ENCODE results near the gene NAMPT. TPM values are rescaled to one million over a fixed set of nuclear protein-coding genes. Genes with fewer than 3 reads are reported as not detected.

NAMPT gene
- total and polyA plus RNA-seq, 11 donors = 34.4 to 573 (median 131) TPM

DNA sequence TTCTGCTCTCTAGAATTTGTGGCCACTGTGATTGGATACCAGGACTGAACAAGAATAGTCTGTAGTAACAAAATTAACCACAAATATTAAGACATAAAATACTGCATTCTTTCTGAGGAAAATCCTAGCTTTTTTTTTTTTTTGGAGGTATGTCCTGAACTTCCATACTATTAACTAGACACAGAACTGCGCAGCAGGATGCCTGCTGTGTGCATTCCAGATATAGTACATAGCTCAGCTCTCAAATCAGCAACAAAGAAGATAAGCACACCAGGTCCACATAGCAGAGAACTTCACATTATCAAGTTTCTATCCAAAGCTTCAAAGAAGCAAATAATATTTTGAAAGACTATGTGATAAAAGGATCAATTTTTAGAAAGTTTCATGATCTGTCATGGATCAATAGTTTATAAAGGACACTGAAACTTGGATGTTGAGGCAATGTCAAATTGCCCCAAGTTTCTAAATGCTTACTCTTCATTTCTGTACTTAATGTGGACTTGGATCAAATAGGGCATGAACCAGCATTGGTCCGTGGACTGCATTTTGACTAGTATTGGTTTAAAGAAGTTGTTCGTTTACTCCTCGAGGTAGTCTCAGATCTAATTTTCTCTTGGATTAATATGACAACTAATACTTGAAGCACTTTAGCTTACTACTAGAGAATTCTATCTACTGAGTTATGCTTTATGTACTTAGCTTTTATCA lies 15.4 kb downstream of the NAMPT start:
- no peaks in the 10 kb centered on the region for H3K9me3 ChIP-seq
- intact Hi-C loops (cut with DNase I) = loop anchor here in 1 of 10 donors (10.0 kb wide), 1 partner anchor 55 kb away; no protein-coding TSS in a partner anchor
- no peak for DNase-seq
- H3K27ac ChIP-seq = peak overlapping the region in 9 of 12 donors; percentile 0 to 58 (median 33)
- H3K4me1 ChIP-seq = peaks cover 0 to 41% (median 12%) of the 10 kb centered on the region in 12 donors
- peak overlapping the region in 1 of 12 donors; percentile 7 for H3K4me3 ChIP-seq
- no peaks in the 10 kb centered on the region for H3K27me3 ChIP-seq
- ATAC-seq = peak in 3 of 4 donors; percentile 49 to 64 (median 59)
- 47 to 57% (median 54%) methylated on average over 4 of the region's 4 CpGs for WGBS, 4 donors
- peaks cover 0 to 96% (median 87%) of the 10 kb centered on the region in 9 donors for H3K36me3 ChIP-seq
- TF ChIP-seq, protein P1, sequence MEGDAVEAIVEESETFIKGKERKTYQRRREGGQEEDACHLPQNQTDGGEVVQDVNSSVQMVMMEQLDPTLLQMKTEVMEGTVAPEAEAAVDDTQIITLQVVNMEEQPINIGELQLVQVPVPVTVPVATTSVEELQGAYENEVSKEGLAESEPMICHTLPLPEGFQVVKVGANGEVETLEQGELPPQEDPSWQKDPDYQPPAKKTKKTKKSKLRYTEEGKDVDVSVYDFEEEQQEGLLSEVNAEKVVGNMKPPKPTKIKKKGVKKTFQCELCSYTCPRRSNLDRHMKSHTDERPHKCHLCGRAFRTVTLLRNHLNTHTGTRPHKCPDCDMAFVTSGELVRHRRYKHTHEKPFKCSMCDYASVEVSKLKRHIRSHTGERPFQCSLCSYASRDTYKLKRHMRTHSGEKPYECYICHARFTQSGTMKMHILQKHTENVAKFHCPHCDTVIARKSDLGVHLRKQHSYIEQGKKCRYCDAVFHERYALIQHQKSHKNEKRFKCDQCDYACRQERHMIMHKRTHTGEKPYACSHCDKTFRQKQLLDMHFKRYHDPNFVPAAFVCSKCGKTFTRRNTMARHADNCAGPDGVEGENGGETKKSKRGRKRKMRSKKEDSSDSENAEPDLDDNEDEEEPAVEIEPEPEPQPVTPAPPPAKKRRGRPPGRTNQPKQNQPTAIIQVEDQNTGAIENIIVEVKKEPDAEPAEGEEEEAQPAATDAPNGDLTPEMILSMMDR (IDR thresholded peaks at IDR 0.05) = no peak
- no peak for TF ChIP-seq POLR2A (IDR thresholded peaks at IDR 0.05)

DNA sequence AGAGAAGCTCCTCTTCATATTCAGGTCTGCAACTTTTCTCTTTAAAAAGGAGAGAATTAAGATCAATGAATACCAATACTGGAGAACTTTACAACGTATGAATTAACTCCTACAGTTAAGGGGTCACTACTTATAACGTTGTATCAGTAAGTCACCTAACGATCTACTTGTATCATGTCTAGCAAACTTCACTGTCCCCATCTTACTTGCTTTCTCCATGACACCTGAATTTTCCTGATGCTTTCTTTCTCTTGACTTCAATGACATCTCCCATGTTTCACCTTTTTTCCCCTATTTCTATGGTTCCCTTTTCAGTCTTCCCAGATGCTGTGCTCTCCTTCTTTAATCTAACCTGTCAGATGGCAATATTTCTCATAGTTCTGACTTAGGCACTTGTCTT lies 19.6 kb downstream of the NAMPT start:
- ATAC-seq (no peak), DNase-seq (no peak)
- H3K36me3 ChIP-seq = peaks cover 0 to 97% (median 85%) of the 10 kb centered on the region in 9 donors
- intact Hi-C loops (cut with DNase I) = loop anchor here in 1 of 10 donors (10.0 kb wide), 1 partner anchor 50 kb away; no protein-coding TSS in a partner anchor
- H3K4me3 ChIP-seq = no peak overlapping the region
- TF ChIP-seq POLR2A (IDR thresholded peaks at IDR 0.05) = no peak
- TF ChIP-seq, protein P1 (IDR thresholded peaks at IDR 0.05) = no peak
- H3K27me3 ChIP-seq = no peaks in the 10 kb centered on the region
- 91 to 95% (median 94%) methylated on average over 3 of the region's 3 CpGs for WGBS, 4 donors
- no peaks in the 10 kb centered on the region for H3K9me3 ChIP-seq
- no peak overlapping the region for H3K27ac ChIP-seq
- H3K4me1 ChIP-seq = peaks cover 0 to 10% (median 0%) of the 10 kb centered on the region in 12 donors

DNA sequence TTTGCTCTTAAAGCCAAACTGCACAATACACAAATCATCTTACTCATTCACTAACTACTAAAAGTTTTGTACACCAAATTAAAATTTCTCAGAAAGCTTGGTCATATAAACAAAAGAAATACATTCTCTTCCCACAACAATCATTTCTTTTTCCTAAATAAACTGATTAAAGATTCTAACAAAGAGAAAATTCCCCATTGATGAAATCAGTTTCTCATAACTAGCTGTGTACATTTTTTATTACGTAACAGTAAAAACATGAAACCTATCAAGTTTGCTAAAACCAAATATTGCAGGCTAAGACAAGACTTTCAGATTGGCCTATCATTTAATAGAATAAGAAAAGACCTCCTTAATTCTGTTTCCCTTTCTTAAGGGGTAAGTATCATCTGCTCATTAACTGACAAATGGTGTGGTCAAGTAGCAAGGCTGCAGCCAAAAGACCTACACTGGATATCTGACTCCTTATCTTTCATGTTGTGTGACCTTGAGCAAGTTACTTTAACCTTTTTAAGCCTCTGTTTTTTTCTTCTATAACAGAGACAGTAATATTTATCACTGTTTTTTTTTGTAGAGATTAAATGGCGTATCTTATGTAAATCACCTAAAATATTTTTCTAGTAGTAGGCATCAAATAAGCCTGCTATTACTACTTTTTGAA lies 22.4 kb downstream of the NAMPT start:
- Histone ChIP-seq H3K36me3 (peaks cover 0 to 100% (median 88%) of the 10 kb centered on the region in 9 donors), H3K27ac (no peak overlapping the region), H3K4me1 (peaks cover 0 to 8% (median 0%) of the 10 kb centered on the region in 12 donors), H3K4me3 (no peak overlapping the region), H3K27me3 (no peaks in the 10 kb centered on the region), H3K9me3 (no peaks in the 10 kb centered on the region)
- no peak for DNase-seq
- WGBS, 4 donors = 80 to 83% (median 82%) methylated on average over 2 of the region's 2 CpGs
- TF ChIP-seq, protein P1 (IDR thresholded peaks at IDR 0.05) = no peak
- no peak for TF ChIP-seq POLR2A (IDR thresholded peaks at IDR 0.05)
- ATAC-seq = no peak
- intact Hi-C loops (cut with DNase I) = loop anchor here in 1 of 10 donors (10.0 kb wide), 1 partner anchor 48 kb away; no protein-coding TSS in a partner anchor

DNA sequence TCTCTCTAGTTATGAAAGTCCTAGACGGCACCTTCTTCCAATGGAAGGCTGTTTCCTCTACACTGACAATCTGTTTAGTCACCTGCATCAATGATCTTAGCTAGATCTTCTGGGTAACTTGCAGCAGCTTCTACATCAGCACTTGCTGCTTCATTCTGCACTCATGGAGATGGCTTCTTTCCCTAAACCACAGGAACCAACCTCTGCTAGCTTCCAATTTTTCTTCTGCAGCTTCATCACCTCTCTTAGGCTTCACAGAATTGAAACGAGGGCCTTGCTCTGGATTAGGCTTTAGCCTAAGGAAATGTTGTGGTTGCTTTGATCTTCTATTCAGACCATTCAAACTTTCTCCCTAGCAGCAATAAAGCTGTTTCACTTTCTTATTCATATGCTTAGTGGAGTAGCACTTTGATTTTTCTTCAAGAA lies 24.6 kb downstream of the NAMPT start:
- ATAC-seq = no peak
- H3K4me1 ChIP-seq = peaks cover 0 to 8% (median 0%) of the 10 kb centered on the region in 12 donors
- intact Hi-C loops (cut with DNase I) = loop anchor here in 1 of 10 donors (10.0 kb wide), 1 partner anchor 45 kb away; no protein-coding TSS in a partner anchor
- H3K36me3 ChIP-seq = peaks cover 0 to 100% (median 81%) of the 10 kb centered on the region in 9 donors
- TF ChIP-seq, protein P1 (IDR thresholded peaks at IDR 0.05) = no peak
- TF ChIP-seq POLR2A (IDR thresholded peaks at IDR 0.05) = no peak
- no peak for DNase-seq
- WGBS, 4 donors = 78 to 93% (median 89%) methylated on average over 2 of the region's 2 CpGs
- no peaks in the 10 kb centered on the region for H3K9me3 ChIP-seq
- no peak overlapping the region for H3K4me3 ChIP-seq
- no peak overlapping the region for H3K27ac ChIP-seq
- H3K27me3 ChIP-seq = no peaks in the 10 kb centered on the region

Data from heart left ventricle (tissue), 16 donors.